Neural progenitor cell (in vitro differentiated cells): ENCODE results near the gene KMT5C. TPM values are rescaled to one million over a fixed set of nuclear protein-coding genes. Genes with fewer than 3 reads are reported as not detected.

ENCODE experiments used
- DNase-seq: peaks from one replicate; pipeline ENCODE4 v3.0.0-alpha.2; 2016; ENCODE audit warnings: low spot score
- H2AFZ ChIP-seq: fragments of 200-600 bp; sonication (generic); replicated peaks from 2 replicates; pipeline ENCODE4 v1.6.1; 2016; ENCODE audit warnings: antibody characterized with exemption
- H3F3A ChIP-seq: fragments of 200-600 bp; sonication (generic); 2 replicates; pipeline ENCODE4 v1.6.1; 2016; ENCODE audit warnings: antibody characterized with exemption, low read depth
- H3K27ac ChIP-seq: fragments of 200-600 bp; sonication (generic); 2 replicates; pipeline ENCODE4 v1.5.1; 2016; ENCODE audit warnings: mild to moderate bottlenecking
- H3K27me3 ChIP-seq: fragments of 200-600 bp; sonication (generic); 2 replicates; pipeline ENCODE4 v1.6.1; 2016; ENCODE audit warnings: mild to moderate bottlenecking, moderate library complexity
- H3K36me3 ChIP-seq: fragments of 200-600 bp; sonication (generic); 2 replicates; pipeline ENCODE4 v1.5.1; 2016
- H3K4me1 ChIP-seq: fragments of 200-600 bp; sonication (generic); 2 replicates; pipeline ENCODE4 v1.6.1; 2016; ENCODE audit warnings: mixed run types
- H3K4me2 ChIP-seq: fragments of 200-600 bp; sonication (generic); 2 replicates; pipeline ENCODE4 v1.6.1; 2016
- H3K4me3 ChIP-seq: fragments of 200-600 bp; sonication (generic); 2 replicates; pipeline ENCODE4 v1.5.1; 2016
- H3K79me2 ChIP-seq: fragments of 200-600 bp; sonication (generic); 2 replicates; pipeline ENCODE4 v1.6.1; 2016; ENCODE audit warnings: low read depth
- H3K9ac ChIP-seq: fragments of 200-600 bp; sonication (generic); 2 replicates; pipeline ENCODE4 v1.6.1; 2016
- H3K9me3 ChIP-seq: fragments of 200-600 bp; sonication (generic); 2 replicates; pipeline ENCODE4 v1.5.1; 2016; ENCODE audit warnings: low read depth
- H4K20me1 ChIP-seq: fragments of 200-600 bp; sonication (generic); 2 replicates; pipeline ENCODE4 v1.6.1; 2016; ENCODE audit warnings: low read depth
- H3K27ac Mint-ChIP-seq: 3 replicates; pipeline ENCODE4 v1.8.0; 2021; ENCODE audit warnings: mixed read lengths
- H3K27me3 Mint-ChIP-seq: 2 replicates; pipeline ENCODE4 v1.8.0; 2022; ENCODE audit warnings: low read depth, mild to moderate bottlenecking, inconsistent platforms, moderate library complexity, mixed read lengths; ENCODE audit not compliant: insufficient read depth
- H3K36me3 Mint-ChIP-seq: 3 replicates; pipeline ENCODE4 v1.8.0; 2021; ENCODE audit warnings: mixed read lengths
- H3K4me1 Mint-ChIP-seq: 3 replicates; pipeline ENCODE4 v1.8.0; 2021; ENCODE audit warnings: mixed read lengths
- H3K4me3 Mint-ChIP-seq: 3 replicates; pipeline ENCODE4 v1.8.0; 2021; ENCODE audit warnings: mild to moderate bottlenecking, moderate library complexity, mixed read lengths
- H3K9me3 Mint-ChIP-seq: 3 replicates; pipeline ENCODE4 v1.8.0; 2020; ENCODE audit warnings: mixed read lengths
- CTCF ChIP-seq: fragments of 200-600 bp; sonication (generic); IDR thresholded peaks from 2 replicates; pipeline ENCODE4 v1.5.1; 2017; ENCODE audit warnings: antibody characterized with exemption, mild to moderate bottlenecking
- EZH2 ChIP-seq: fragments of 200-600 bp; sonication (generic); IDR thresholded peaks from 2 replicates; pipeline ENCODE4 v1.6.1; 2017; ENCODE audit warnings: antibody characterized with exemption, mild to moderate bottlenecking, moderate library complexity
- EZH2phosphoT487 ChIP-seq: fragments of 200-600 bp; sonication (generic); IDR thresholded peaks from 2 replicates; pipeline ENCODE4 v1.6.1; 2017; ENCODE audit warnings: antibody characterized with exemption
- total RNA-seq: library from RNA; depleted of rRNA; stranded (reverse); fragments of >200 nt; gene quantifications from 2 replicates; pipeline ENCODE4 v1.2.3, GENCODE V29; 2015; ENCODE audit warnings: low replicate concordance

Gene KMT5C
- total RNA-seq, 1 donor from 2014 or later = 21.1 TPM

GRCh38 chr19:55354698-55355212 lies 15.1 kb downstream of the KMT5C start, which contains the start of gene COX6B2:
COX6B2 (minus strand) TSS chr19:55354719; CDS start chr19:55354521, 198 bp downstream.
- peak; percentile 56 for DNase-seq
- H3K4me1 Mint-ChIP-seq = peaks cover 12% of the 10 kb centered on the region
- Histone ChIP-seq H3K4me3 (peak within 1 kb of the TSS; percentile 51), H2AFZ (peak within 1 kb of the TSS; percentile 45), H3K79me2 (no peaks in the 10 kb centered on the region), H3K4me1 (peaks cover 13% of the 10 kb centered on the region), H3K9ac (no peak within 1 kb of the TSS), H4K20me1 (peaks cover 8% of the 10 kb centered on the region), H3K27me3 (peaks cover 66% of the 10 kb centered on the region), H3K27ac (no peak within 1 kb of the TSS), H3K4me2 (peak within 1 kb of the TSS; percentile 83), H3K9me3 (no peaks in the 10 kb centered on the region), H3K36me3 (no peaks in the 10 kb centered on the region), H3F3A (peaks cover 23% of the 10 kb centered on the region)
- peak; percentile 66 for TF ChIP-seq EZH2
- TF ChIP-seq CTCF = no peak
- peak; percentile 80 for TF ChIP-seq EZH2phosphoT487
- H3K27me3 Mint-ChIP-seq = peaks cover 62% of the 10 kb centered on the region
- H3K9me3 Mint-ChIP-seq = peaks cover 4% of the 10 kb centered on the region
- no peaks in the 10 kb centered on the region for H3K36me3 Mint-ChIP-seq
- peak within 1 kb of the TSS; percentile 84 for H3K4me3 Mint-ChIP-seq
- H3K27ac Mint-ChIP-seq = no peak within 1 kb of the TSS

- H3K4me2 ChIP-seq = no peak overlapping the region
- H3K4me3 ChIP-seq = no peak overlapping the region
- no peak overlapping the region for H3K27ac ChIP-seq
- no peaks in the 10 kb centered on the region for H3K79me2 ChIP-seq
- H3F3A ChIP-seq = peaks cover 22% of the 10 kb centered on the region
- H3K4me1 Mint-ChIP-seq = peaks cover 12% of the 10 kb centered on the region
- H3K27me3 ChIP-seq = peaks cover 66% of the 10 kb centered on the region
- peaks cover 8% of the 10 kb centered on the region for H4K20me1 ChIP-seq
- H3K27ac Mint-ChIP-seq = no peak overlapping the region
- no peak overlapping the region for H3K9ac ChIP-seq
- H3K4me1 ChIP-seq = peaks cover 13% of the 10 kb centered on the region
- no peak overlapping the region for H2AFZ ChIP-seq
- H3K36me3 ChIP-seq = no peaks in the 10 kb centered on the region
- DNase-seq = peak; percentile 69
- H3K36me3 Mint-ChIP-seq = no peaks in the 10 kb centered on the region
- peaks cover 61% of the 10 kb centered on the region for H3K27me3 Mint-ChIP-seq
- no peak for TF ChIP-seq EZH2
- no peak for TF ChIP-seq CTCF
- no peak for TF ChIP-seq EZH2phosphoT487
- H3K4me3 Mint-ChIP-seq = peak overlapping the region; percentile 48
- H3K9me3 Mint-ChIP-seq = peaks cover 4% of the 10 kb centered on the region
- no peaks in the 10 kb centered on the region for H3K9me3 ChIP-seq
Measured at GRCh38 chr19:55355213-55355821, 15.6 kb downstream of the KMT5C start.

- Histone ChIP-seq H3K27me3 (peaks cover 41% of the 10 kb centered on the region), H3K9me3 (no peaks in the 10 kb centered on the region)
- peaks cover 40% of the 10 kb centered on the region for H3K27me3 Mint-ChIP-seq
Measured at GRCh38 chr19:55358493-55358892, 18.8 kb downstream of the KMT5C start.

More at GRCh38 chr19:55358493-55358892, 18.8 kb downstream of the KMT5C start:
- Mint-ChIP-seq H3K4me1 (peaks cover 2% of the 10 kb centered on the region), H3K27ac (no peak overlapping the region), H3K36me3 (no peaks in the 10 kb centered on the region), H3K4me3 (no peak overlapping the region), H3K9me3 (no peaks in the 10 kb centered on the region)
- no peaks in the 10 kb centered on the region for H3K79me2 ChIP-seq
- H4K20me1 ChIP-seq = no peaks in the 10 kb centered on the region
- DNase-seq = no peak
- no peaks in the 10 kb centered on the region for H3K36me3 ChIP-seq
- no peak overlapping the region for H2AFZ ChIP-seq
- TF ChIP-seq EZH2phosphoT487 (no peak), CTCF (no peak), EZH2 (no peak)
- no peak overlapping the region for H3K4me2 ChIP-seq
- H3F3A ChIP-seq = peaks cover 18% of the 10 kb centered on the region
- H3K9ac ChIP-seq = no peak overlapping the region
- H3K4me1 ChIP-seq = peaks cover 17% of the 10 kb centered on the region
- H3K27ac ChIP-seq = no peak overlapping the region
- H3K4me3 ChIP-seq = no peak overlapping the region
